ENCODE data around the gene OR4D2. TPM values are rescaled to one million over a fixed set of nuclear protein-coding genes. Genes with fewer than 3 reads are reported as not detected.

OR4D2 gene
- total and polyA plus RNA-seq, 3 experiments from 2014 or later = not detected

- Histone ChIP-seq H3K36me3 (ENCODE audit: insufficient read depth, low read length) (no peaks in the 10 kb centered on the region), H3K27me3 (ENCODE audit: insufficient read depth, low read length, poor library complexity, severe bottlenecking) (peaks cover 6% of the 10 kb centered on the region), H3K4me1 (ENCODE audit: insufficient read depth, low read length) (peaks cover 15% of the 10 kb centered on the region), H3K27ac (ENCODE audit: low read depth, low read length) (no peak overlapping the region), H3K4me3 (ENCODE audit: low read length) (no peak overlapping the region), H3K9me3 (ENCODE audit: low read length) (no peaks in the 10 kb centered on the region)
- Mint-ChIP-seq H3K4me1 (peaks cover 14 to 16% (median 15%) of the 10 kb centered on the region in 3 donors), H3K4me3 (no peak overlapping the region), H3K36me3 (peaks cover 0 to 1% (median 0%) of the 10 kb centered on the region in 3 donors), H3K27me3 (peaks cover 0 to 18% of the 10 kb centered on the region in 2 donors), H3K9me3 (peaks cover 0 to 1% (median 0%) of the 10 kb centered on the region in 5 donors), H3K27ac (no peak overlapping the region)
- ChIA-PET CTCF (no interaction called here), POLR2A (no interaction called here)
- no peak for DNase-seq
Observed at GRCh38 chr17:58176200-58176599, 9.4 kb downstream of the OR4D2 start.

GRCh38 chr17:58181796-58182195 lies 15.0 kb downstream of the OR4D2 start:
- peak overlapping the region in 1 of 8 donors; percentile 11 for H3K27ac Mint-ChIP-seq
- no peak for DNase-seq
- H3K4me1 Mint-ChIP-seq = peaks cover 0 to 5% (median 5%) of the 10 kb centered on the region in 3 donors
- Histone ChIP-seq H3K36me3 (ENCODE audit: insufficient read depth, low read length) (no peaks in the 10 kb centered on the region), H3K27me3 (ENCODE audit: insufficient read depth, low read length, poor library complexity, severe bottlenecking) (no peaks in the 10 kb centered on the region), H3K4me3 (ENCODE audit: low read length) (no peak overlapping the region), H3K9me3 (ENCODE audit: low read length) (no peaks in the 10 kb centered on the region), H3K4me1 (ENCODE audit: insufficient read depth, low read length) (no peaks in the 10 kb centered on the region), H3K27ac (ENCODE audit: low read depth, low read length) (no peak overlapping the region)
- no peaks in the 10 kb centered on the region for H3K36me3 Mint-ChIP-seq
- H3K27me3 Mint-ChIP-seq = peaks cover 1 to 16% of the 10 kb centered on the region in 2 donors
- no peaks in the 10 kb centered on the region for H3K9me3 Mint-ChIP-seq
- CTCF ChIA-PET = interaction anchor here (0.9 to 2.4 kb wide), 3 partner anchors 9 to 18 kb away, joined by 3 to 6 read pairs (median 4); no protein-coding TSS in a partner anchor
- no peak overlapping the region for H3K4me3 Mint-ChIP-seq
- POLR2A ChIA-PET = no interaction called here

- POLR2A ChIA-PET = no interaction called here
- Mint-ChIP-seq H3K27me3 (peaks cover 10 to 12% of the 10 kb centered on the region in 2 donors), H3K9me3 (no peaks in the 10 kb centered on the region), H3K27ac (no peak overlapping the region), H3K4me3 (no peak overlapping the region), H3K4me1 (peaks cover 0 to 5% (median 5%) of the 10 kb centered on the region in 3 donors), H3K36me3 (no peaks in the 10 kb centered on the region)
- H3K9me3 ChIP-seq (ENCODE audit: low read length) = no peaks in the 10 kb centered on the region
- DNase-seq = no peak
- H3K4me3 ChIP-seq (ENCODE audit: low read length) = no peak overlapping the region
- CTCF ChIA-PET = interaction anchor here (1.7 kb wide), 1 partner anchor 11 kb away, joined by 4 read pairs; no protein-coding TSS in a partner anchor
- no peaks in the 10 kb centered on the region for H3K36me3 ChIP-seq (ENCODE audit: insufficient read depth, low read length)
- H3K27ac ChIP-seq (ENCODE audit: low read depth, low read length) = no peak overlapping the region
- H3K4me1 ChIP-seq (ENCODE audit: insufficient read depth, low read length) = no peaks in the 10 kb centered on the region
- no peaks in the 10 kb centered on the region for H3K27me3 ChIP-seq (ENCODE audit: insufficient read depth, low read length, poor library complexity, severe bottlenecking)
Observed at GRCh38 chr17:58183514-58183913, 16.7 kb downstream of the OR4D2 start.

GRCh38 chr17:58184308-58184985 lies 17.7 kb downstream of the OR4D2 start:
- Mint-ChIP-seq H3K36me3 (no peaks in the 10 kb centered on the region), H3K4me3 (no peak overlapping the region), H3K4me1 (peaks cover 0 to 5% (median 5%) of the 10 kb centered on the region in 3 donors), H3K9me3 (no peaks in the 10 kb centered on the region), H3K27me3 (peaks cover 12% of the 10 kb centered on the region in 2 donors), H3K27ac (peak overlapping the region in 1 of 8 donors; percentile 47)
- H3K36me3 ChIP-seq (ENCODE audit: insufficient read depth, low read length) = no peaks in the 10 kb centered on the region
- no peaks in the 10 kb centered on the region for H3K9me3 ChIP-seq (ENCODE audit: low read length)
- no peaks in the 10 kb centered on the region for H3K4me1 ChIP-seq (ENCODE audit: insufficient read depth, low read length)
- no peaks in the 10 kb centered on the region for H3K27me3 ChIP-seq (ENCODE audit: insufficient read depth, low read length, poor library complexity, severe bottlenecking)
- H3K4me3 ChIP-seq (ENCODE audit: low read length) = no peak overlapping the region
- ChIA-PET POLR2A (no interaction called here), CTCF (no interaction called here)
- H3K27ac ChIP-seq (ENCODE audit: low read depth, low read length) = peak overlapping the region; percentile 54
- no peak for DNase-seq

GRCh38 chr17:58184986-58185761 lies 18.4 kb downstream of the OR4D2 start:
- no peak overlapping the region for H3K4me3 ChIP-seq (ENCODE audit: low read length)
- Mint-ChIP-seq H3K27me3 (peaks cover 12 to 19% of the 10 kb centered on the region in 2 donors), H3K4me1 (peaks cover 0 to 5% (median 5%) of the 10 kb centered on the region in 3 donors), H3K27ac (no peak overlapping the region), H3K36me3 (no peaks in the 10 kb centered on the region), H3K9me3 (no peaks in the 10 kb centered on the region), H3K4me3 (no peak overlapping the region)
- no peaks in the 10 kb centered on the region for H3K9me3 ChIP-seq (ENCODE audit: low read length)
- ChIA-PET POLR2A (no interaction called here), CTCF (interaction anchor here (0.9 kb wide), 1 partner anchor 13 kb away, joined by 3 read pairs; no protein-coding TSS in a partner anchor)
- no peaks in the 10 kb centered on the region for H3K36me3 ChIP-seq (ENCODE audit: insufficient read depth, low read length)
- no peak for DNase-seq
- peak overlapping the region; percentile 54 for H3K27ac ChIP-seq (ENCODE audit: low read depth, low read length)
- H3K27me3 ChIP-seq (ENCODE audit: insufficient read depth, low read length, poor library complexity, severe bottlenecking) = no peaks in the 10 kb centered on the region
- no peaks in the 10 kb centered on the region for H3K4me1 ChIP-seq (ENCODE audit: insufficient read depth, low read length)

GRCh38 chr17:58186591-58186990 lies 19.8 kb downstream of the OR4D2 start:
- Histone ChIP-seq H3K27ac (ENCODE audit: low read depth, low read length) (no peak overlapping the region), H3K27me3 (ENCODE audit: insufficient read depth, low read length, poor library complexity, severe bottlenecking) (no peaks in the 10 kb centered on the region), H3K9me3 (ENCODE audit: low read length) (no peaks in the 10 kb centered on the region), H3K4me1 (ENCODE audit: insufficient read depth, low read length) (no peaks in the 10 kb centered on the region), H3K36me3 (ENCODE audit: insufficient read depth, low read length) (no peaks in the 10 kb centered on the region), H3K4me3 (ENCODE audit: low read length) (no peak overlapping the region)
- ChIA-PET CTCF (no interaction called here), POLR2A (no interaction called here)
- no peak for DNase-seq
- no peaks in the 10 kb centered on the region for H3K9me3 Mint-ChIP-seq
- H3K4me3 Mint-ChIP-seq = no peak overlapping the region
- H3K36me3 Mint-ChIP-seq = no peaks in the 10 kb centered on the region
- peaks cover 17 to 31% of the 10 kb centered on the region in 2 donors for H3K27me3 Mint-ChIP-seq
- peaks cover 0 to 5% (median 5%) of the 10 kb centered on the region in 3 donors for H3K4me1 Mint-ChIP-seq
- no peak overlapping the region for H3K27ac Mint-ChIP-seq

GRCh38 chr17:58187063-58187462 lies 20.3 kb downstream of the OR4D2 start:
- no peaks in the 10 kb centered on the region for H3K27me3 ChIP-seq (ENCODE audit: insufficient read depth, low read length, poor library complexity, severe bottlenecking)
- H3K9me3 Mint-ChIP-seq = no peaks in the 10 kb centered on the region
- H3K36me3 ChIP-seq (ENCODE audit: insufficient read depth, low read length) = no peaks in the 10 kb centered on the region
- peaks cover 17 to 33% of the 10 kb centered on the region in 2 donors for H3K27me3 Mint-ChIP-seq
- H3K4me3 ChIP-seq (ENCODE audit: low read length) = no peak overlapping the region
- no peak overlapping the region for H3K27ac Mint-ChIP-seq
- H3K4me1 Mint-ChIP-seq = peaks cover 0 to 5% (median 5%) of the 10 kb centered on the region in 3 donors
- H3K4me1 ChIP-seq (ENCODE audit: insufficient read depth, low read length) = no peaks in the 10 kb centered on the region
- no peak overlapping the region for H3K4me3 Mint-ChIP-seq
- H3K27ac ChIP-seq (ENCODE audit: low read depth, low read length) = no peak overlapping the region
- DNase-seq = no peak
- H3K9me3 ChIP-seq (ENCODE audit: low read length) = no peaks in the 10 kb centered on the region
- H3K36me3 Mint-ChIP-seq = no peaks in the 10 kb centered on the region
- CTCF ChIA-PET = interaction anchor here (1.3 kb wide), 1 partner anchor 14 kb away, joined by 6 read pairs; no protein-coding TSS in a partner anchor
- POLR2A ChIA-PET = no interaction called here

- H3K27me3 ChIP-seq (ENCODE audit: insufficient read depth, low read length, poor library complexity, severe bottlenecking) = no peaks in the 10 kb centered on the region
- no peaks in the 10 kb centered on the region for H3K9me3 Mint-ChIP-seq
- no peak overlapping the region for H3K4me3 ChIP-seq (ENCODE audit: low read length)
- peaks cover 17 to 36% of the 10 kb centered on the region in 2 donors for H3K27me3 Mint-ChIP-seq
- ChIA-PET CTCF (interaction anchor here (1.3 kb wide), 1 partner anchor 15 kb away, joined by 6 read pairs; no protein-coding TSS in a partner anchor), POLR2A (no interaction called here)
- no peak overlapping the region for H3K4me3 Mint-ChIP-seq
- no peaks in the 10 kb centered on the region for H3K36me3 Mint-ChIP-seq
- H3K27ac ChIP-seq (ENCODE audit: low read depth, low read length) = no peak overlapping the region
- H3K4me1 Mint-ChIP-seq = peaks cover 0 to 5% (median 5%) of the 10 kb centered on the region in 3 donors
- no peaks in the 10 kb centered on the region for H3K4me1 ChIP-seq (ENCODE audit: insufficient read depth, low read length)
- no peak for DNase-seq
- H3K36me3 ChIP-seq (ENCODE audit: insufficient read depth, low read length) = no peaks in the 10 kb centered on the region
- no peaks in the 10 kb centered on the region for H3K9me3 ChIP-seq (ENCODE audit: low read length)
- peak overlapping the region in 1 of 8 donors; percentile 33 for H3K27ac Mint-ChIP-seq
Observed at GRCh38 chr17:58187675-58188074, 20.9 kb downstream of the OR4D2 start.

Measured in CD8-positive, alpha-beta memory T cell (primary cell).